ENCODE data around the gene LAMA4.
"Not testable (repeated sequence)": the region's sequence is repeated elsewhere in the genome, so short reads cannot be mapped to it uniquely, and the experiment has no call there.

The LAMA4 gene

DNA sequence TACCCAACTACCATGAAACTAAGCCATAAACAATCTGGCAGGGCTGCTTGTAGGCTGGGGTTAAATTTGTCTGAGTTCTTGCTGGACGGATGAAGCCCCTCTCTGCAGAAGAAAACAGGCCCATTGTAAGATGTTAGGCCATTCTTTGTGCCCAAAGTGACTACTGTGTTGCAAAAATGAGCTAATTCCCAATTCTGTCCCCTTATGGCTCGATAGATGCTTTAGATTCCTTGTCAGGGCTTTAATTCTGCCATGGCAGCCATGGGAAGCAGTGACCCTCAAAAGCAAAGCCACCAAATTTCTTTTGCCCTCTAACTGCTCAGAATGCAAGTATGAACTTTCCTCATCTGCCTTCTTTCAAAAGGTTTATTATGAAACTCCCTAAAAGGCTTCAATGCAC, 45.2 kb downstream of the LAMA4 start:
- DNase-seq = no peak

DNA sequence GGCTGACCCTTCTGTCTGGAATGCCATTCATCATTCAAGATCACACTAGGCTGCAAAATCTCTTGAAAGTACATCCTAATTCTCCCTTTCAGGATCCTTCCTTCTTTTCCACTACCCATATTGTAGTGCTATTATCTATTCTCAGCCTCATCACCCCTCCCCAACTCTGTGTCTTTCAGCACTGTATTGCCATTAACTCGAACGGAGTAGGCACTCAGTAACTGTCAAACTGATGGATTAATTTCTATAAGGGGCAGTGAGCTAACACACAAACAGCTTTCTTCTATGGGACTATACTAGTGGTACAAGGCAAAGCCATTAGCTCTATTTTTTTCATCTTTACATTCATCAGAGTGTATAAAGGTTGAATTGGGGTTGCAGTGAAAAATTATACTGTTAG, 46.6 kb downstream of the LAMA4 start:
- DNase-seq = no peak

- no peak for DNase-seq
These were observed 47.2 kb downstream of the LAMA4 start for GRCh38 chr6:112207131-112207530.

- no peak for DNase-seq
These were observed 48.3 kb downstream of the LAMA4 start for GRCh38 chr6:112206110-112206458.

DNA sequence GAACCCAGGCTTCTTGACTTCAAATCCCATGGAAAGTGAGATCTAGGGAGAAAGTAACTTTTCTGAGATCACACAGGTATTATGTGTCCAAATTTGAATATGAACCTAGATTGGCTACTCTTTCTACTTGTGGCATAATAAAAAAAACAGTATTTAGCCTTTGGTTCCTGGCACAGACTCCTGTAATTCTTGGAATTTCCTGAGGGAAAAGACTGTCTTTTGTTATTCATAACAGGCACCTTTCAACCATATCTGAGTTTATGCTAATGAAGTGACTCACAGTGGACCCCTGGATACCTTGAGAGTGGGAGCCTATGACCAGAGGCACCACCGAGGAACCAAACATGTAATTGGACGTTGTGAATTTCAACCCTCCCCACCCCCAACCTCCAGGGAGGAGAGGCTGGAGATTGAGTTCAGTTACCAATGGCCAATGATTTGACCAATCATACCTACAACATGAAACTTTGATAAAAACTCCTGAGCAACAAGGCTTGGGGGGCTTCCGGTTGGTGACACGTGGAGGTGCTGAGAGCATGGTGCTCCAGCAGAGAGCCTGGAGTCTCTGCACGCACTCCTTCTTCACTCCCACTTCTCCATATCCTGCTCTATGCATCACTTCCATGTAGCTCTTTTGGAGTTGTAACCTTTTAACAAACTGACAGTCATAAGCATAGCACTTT, 48.8 kb downstream of the LAMA4 start:
- no peak for DNase-seq

DNA sequence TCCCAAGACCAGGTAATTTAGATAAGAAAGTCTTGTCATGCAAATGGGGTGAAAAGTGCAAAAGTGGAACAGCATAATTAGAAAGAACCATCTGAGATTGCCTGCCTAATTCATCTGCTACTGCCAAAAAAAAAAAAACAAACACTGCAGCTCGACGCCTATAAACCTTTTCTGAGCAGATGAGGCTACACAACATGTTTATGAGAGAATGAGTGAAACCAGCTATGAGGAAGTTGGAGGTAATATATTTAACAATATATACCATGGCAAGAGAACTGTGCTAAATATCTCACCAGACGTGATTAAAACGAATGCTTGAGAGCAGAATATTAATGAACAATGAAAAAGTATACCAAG, 50.0 kb downstream of the LAMA4 start:
- DNase-seq = no peak

GRCh38 chr6:112203577-112204349, 50.6 kb downstream of the LAMA4 start:
- DNase-seq = no peak

- no peak for DNase-seq
These were observed 51.6 kb downstream of the LAMA4 start for GRCh38 chr6:112202639-112203341.

- not testable (repeated sequence) for DNase-seq
These were observed 54.0 kb downstream of the LAMA4 start for GRCh38 chr6:112200185-112200914.

GRCh38 chr6:112199001-112199403, 55.4 kb downstream of the LAMA4 start:
- no peak for DNase-seq

- no peak for DNase-seq
These were observed 55.8 kb downstream of the LAMA4 start for GRCh38 chr6:112198582-112198981.

GRCh38 chr6:112197636-112198035, 56.7 kb downstream of the LAMA4 start:
- no peak for DNase-seq

DNA sequence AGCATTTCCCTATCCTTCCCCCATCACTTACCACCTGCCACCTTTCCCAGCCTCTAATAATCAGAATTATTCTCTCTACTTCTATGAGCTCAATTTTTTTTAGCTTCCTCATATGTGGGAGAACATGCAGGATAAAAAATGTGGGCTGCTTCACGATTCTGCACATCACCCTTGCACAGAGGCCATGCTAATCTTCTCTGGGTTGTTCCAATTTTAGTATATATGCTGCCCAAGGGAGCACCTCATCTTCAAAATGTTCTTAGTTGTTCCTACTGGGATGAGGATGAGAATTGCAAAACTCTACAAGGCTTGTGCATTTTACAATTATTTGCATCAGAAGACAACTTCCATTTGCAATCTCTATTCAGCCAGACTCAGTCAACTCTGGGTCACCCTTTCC, 58.1 kb downstream of the LAMA4 start:
- no peak for DNase-seq

DNA sequence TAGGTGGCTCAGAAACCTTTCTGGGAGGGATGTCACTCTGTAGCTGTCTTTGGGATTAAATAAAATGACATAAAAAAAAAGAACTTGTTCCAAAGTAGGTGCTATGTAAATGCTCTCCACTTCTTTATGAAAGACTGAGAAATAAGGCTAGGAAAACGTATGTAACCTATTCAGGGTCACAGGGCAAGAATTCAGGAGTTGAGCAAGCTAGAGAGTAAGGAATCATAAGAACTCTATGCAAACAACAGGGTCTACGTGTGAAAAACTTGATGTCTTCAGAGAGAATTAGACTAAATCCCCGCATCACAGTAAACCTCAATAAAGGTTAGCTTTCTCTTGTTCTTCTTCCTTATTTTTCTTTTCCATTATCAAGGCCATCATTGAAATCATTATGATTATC, 59.2 kb downstream of the LAMA4 start:
- DNase-seq = no peak

GRCh38 chr6:112194511-112194910, 59.9 kb downstream of the LAMA4 start:
- DNase-seq = no peak

DNA sequence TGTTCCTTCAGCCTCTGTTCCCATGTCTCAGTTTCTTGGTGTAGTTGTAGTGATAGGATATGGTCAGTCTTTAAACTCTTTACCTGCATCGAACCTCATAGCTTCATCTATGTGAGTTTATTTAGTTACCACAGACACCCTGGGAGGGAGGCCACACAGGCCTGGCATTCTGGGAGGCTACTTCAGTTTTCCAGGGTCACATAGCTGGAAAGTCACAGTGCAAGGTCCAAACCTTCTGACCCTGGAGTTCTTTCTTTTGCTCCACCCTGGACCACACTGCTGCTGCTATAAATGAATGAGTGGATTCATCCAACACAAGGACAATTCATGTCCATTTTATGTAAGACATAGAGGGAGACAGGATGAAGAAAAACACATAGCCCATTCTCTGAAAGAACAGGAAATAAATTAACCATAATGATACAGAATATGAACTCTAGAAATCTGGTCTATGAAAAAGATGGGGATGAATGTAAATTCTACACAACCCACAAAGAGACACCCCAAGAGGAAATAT, 60.8 kb downstream of the LAMA4 start:
- no peak for DNase-seq

DNA sequence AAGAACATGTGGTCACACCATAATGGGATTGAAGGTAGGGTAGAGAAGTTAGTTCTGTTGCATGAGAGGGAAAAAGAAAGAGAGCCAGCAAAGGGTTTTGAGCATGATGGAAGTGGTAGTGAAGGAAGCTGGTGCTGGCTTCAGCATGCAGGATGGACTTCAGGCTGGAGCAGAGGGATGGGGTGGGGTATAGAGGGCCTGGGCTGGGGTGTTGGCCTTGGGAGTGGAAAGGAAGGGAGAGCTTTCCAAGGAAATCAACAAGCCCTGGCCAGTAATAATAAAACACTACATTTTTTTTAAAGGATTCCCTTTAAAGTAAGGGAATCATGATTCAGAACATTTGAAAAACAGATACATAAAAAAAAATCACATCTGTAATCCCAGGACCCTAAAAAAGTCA, 61.2 kb downstream of the LAMA4 start:
- DNase-seq = no peak

DNA sequence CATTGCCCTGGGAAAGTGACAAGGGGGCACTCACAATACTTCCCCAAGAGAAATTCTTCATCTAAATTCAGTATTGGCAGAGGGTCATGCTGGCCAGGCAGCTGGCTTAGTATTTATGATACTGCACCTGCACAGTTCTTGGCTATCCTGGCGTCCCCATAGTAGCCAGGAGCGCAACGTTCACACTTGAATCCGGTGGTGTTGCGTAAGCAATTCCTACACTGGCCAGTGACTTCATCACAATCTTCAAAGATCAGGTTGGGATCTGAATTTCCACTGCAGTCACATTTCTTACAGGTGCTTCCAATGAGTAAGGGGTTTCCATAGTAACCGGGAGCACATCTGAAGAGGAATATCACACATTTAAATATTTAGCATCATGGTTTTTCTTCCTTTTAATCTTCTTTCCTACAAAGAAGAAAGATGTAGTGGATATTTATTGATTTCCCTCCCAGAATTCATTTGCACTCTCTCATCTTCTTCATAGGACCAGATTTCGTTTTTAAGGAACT, 62.8 kb downstream of the LAMA4 start:
- no peak for DNase-seq

DNA sequence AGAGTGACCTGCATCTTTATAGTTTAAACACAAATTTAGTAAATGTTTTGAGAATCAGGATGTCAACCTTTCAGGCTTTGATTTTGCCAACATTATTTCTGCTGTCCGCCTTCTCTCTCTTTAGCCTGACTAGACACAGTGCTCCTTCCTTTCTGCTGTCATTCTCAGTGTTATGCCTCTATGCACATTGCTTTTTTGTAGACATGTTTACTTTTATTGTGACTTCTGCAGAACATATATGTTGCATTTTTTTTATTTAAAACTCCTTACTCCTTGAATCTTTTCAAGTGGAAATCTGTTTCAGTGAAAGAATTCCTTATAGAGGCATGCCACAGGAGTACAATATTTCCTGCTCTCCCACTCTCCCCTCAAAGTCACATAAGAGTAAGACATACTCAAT, 64.2 kb downstream of the LAMA4 start:
- DNase-seq = no peak

GRCh38 chr6:112189494-112189893, 64.9 kb downstream of the LAMA4 start:
- no peak for DNase-seq

DNA sequence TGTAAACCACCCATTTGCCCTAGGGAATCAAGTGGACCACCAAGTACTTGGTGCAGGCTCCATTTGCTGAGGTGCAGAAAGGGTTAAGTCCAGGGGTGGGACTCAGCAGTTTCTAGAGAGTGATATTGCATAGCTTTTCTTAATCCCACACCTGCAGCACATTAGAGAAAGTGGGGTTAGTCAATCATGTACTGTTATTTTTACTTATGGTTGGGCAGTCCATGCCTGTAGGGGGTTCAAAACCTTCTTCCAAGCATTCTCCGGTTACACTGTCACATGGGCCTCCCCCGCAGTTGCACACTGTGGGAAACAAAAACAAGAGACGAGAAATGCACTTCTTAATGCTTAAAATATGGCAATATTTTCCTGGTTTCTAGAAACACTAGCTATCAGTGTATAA, 65.5 kb downstream of the LAMA4 start:
- DNase-seq = no peak

DNA sequence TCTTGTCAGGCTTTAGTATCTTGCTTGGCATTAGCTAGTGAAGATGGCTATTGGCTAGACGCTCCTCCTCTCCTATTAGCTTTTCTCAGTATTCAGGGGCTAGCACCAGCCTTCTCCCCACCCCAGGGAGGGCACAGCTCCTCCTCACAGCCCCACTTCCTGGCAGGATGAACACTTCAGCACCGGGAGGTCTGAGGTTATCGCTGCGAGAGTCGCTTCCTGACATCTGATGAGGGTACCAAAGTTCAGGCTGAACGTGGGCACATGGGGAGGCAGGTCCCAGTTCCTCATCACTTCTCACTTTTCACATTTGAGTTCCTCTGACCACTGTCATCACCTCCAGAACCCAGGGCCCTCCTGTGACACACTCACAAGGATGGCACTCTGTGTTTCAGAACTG, 66.6 kb downstream of the LAMA4 start:
- no peak for DNase-seq

GRCh38 chr6:112184951-112185350, 69.4 kb downstream of the LAMA4 start:
- no peak for DNase-seq
